ENCODE measurements around the gene ELP2. TPM values are rescaled to one million over a fixed set of nuclear protein-coding genes. Genes with fewer than 3 reads are reported as not detected.

Gene ELP2
- 32.6 to 44.4 TPM (median 36.5 TPM) in 5 replicates for total RNA-seq (2022; extraction: Qiagen RNA extraction; ENCODE audit: low read depth)

GRCh38 chr18:36129300-36130038 lies at the start of gene ELP2, which contains the start of gene SLC39A6:
TSS of gene ELP2 (plus strand) at chr18:36129899. CDS start at chr18:36129934, 35 bp downstream.
TSS of gene SLC39A6 (minus strand) at chr18:36129340. CDS start at chr18:36127007, 2,333 bp downstream.

GRCh38 chr18:36187193-36187825 lies 57.6 kb downstream of the ELP2 start, which contains the start of gene MOCOS:
TSS of gene MOCOS (plus strand) at chr18:36187497. CDS start at chr18:36187540, 43 bp downstream.

Other genes starting within 250 kb of the ELP2 start
- gene RPRD1A, start 62.3 kb upstream of the ELP2 start, total RNA-seq (2022; extraction: Qiagen RNA extraction; ENCODE audit: low read depth) = 14.9 to 22.8 TPM (median 22.5 TPM) in 5 replicates
- 37.1 to 56.6 TPM (median 54.6 TPM) in 5 replicates for gene SLC39A6, start 559 bp upstream of the ELP2 start, total RNA-seq (2022; extraction: Qiagen RNA extraction; ENCODE audit: low read depth)
- 2.6 to 3.6 TPM (median 2.7 TPM) in 5 replicates for gene MOCOS, start 57.6 kb downstream of the ELP2 start, total RNA-seq (2022; extraction: Qiagen RNA extraction; ENCODE audit: low read depth)
- gene FHOD3, start 167.8 kb downstream of the ELP2 start, total RNA-seq (2022; extraction: Qiagen RNA extraction; ENCODE audit: low read depth) = 2.9 to 3.7 TPM (median 3.1 TPM) in 5 replicates